GM21447 (cell line): ENCODE data around the gene TTC36.

Source experiments
- ATAC-seq: cut with Tn5 transposase; IDR thresholded peaks from one replicate; pipeline ENCODE4 v1.9.1; 2021; ENCODE audit not compliant: unreplicated experiment

The TTC36 gene

DNA sequence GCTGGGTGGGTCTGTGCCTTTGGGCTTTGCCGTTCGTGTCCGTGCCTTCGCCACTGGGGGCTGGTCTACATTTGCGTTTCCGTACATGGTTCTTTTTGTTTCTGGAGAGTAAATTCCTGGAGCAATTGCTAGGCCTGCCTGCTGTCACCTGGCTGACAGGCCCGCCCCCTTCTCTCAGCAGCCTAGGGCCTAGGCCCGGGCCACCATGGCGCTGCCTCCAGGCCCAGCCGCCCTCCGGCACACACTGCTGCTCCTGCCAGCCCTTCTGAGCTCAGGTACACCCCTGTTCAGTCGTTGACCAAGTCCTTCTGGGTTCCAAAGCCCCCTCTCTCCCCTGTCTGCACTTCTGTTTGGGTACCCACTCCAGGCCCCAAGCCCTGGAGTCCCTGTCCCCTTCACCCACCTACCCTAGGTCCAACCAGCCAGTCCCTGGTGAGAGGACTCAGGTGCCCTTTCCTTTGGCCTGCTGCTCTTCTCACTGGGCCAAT is 4.4 kb downstream of the TTC36 start:
- ATAC-seq, result no peak

DNA sequence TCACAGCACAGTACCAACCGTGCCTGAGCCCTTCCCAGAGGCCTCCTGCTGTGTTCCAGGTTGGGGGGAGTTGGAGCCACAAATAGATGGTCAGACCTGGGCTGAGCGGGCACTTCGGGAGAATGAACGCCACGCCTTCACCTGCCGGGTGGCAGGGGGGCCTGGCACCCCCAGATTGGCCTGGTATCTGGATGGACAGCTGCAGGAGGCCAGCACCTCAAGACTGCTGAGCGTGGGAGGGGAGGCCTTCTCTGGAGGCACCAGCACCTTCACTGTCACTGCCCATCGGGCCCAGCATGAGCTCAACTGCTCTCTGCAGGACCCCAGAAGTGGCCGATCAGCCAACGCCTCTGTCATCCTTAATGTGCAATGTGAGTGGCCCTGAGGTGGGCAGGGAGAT is 4.8 kb downstream of the TTC36 start:
- no peak for ATAC-seq

DNA sequence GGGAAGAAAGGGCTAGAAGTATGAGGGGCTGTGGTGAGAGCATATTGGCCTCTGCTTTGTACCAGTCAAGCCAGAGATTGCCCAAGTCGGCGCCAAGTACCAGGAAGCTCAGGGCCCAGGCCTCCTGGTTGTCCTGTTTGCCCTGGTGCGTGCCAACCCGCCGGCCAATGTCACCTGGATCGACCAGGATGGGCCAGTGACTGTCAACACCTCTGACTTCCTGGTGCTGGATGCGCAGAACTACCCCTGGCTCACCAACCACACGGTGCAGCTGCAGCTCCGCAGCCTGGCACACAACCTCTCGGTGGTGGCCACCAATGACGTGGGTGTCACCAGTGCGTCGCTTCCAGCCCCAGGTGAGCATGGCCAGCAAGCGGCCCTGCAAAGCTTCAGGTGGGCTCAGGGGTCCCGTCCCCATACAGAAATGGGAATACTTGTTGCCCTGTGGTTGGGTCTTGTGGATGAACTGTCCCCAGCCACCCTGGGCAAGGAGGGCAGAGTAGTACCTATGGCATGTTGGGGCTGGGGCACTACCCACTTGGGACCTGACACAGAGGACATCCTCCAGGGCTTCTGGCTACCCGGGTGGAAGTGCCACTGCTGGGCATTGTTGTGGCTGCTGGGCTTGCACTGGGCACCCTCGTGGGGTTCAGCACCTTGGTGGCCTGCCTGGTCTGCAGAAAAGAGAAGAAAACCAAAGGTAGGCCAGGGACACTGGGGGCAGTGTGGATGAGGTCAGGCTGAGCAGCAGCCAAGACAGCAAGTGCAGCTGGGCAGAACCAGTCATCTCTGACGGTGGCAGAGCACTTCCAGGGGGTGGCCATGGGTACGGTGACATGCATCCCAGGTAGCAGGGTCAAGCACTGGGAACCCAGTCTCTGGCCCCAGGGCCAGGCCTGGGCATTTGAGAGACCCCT is 5.8 kb downstream of the TTC36 start:
- ATAC-seq, result no peak

DNA sequence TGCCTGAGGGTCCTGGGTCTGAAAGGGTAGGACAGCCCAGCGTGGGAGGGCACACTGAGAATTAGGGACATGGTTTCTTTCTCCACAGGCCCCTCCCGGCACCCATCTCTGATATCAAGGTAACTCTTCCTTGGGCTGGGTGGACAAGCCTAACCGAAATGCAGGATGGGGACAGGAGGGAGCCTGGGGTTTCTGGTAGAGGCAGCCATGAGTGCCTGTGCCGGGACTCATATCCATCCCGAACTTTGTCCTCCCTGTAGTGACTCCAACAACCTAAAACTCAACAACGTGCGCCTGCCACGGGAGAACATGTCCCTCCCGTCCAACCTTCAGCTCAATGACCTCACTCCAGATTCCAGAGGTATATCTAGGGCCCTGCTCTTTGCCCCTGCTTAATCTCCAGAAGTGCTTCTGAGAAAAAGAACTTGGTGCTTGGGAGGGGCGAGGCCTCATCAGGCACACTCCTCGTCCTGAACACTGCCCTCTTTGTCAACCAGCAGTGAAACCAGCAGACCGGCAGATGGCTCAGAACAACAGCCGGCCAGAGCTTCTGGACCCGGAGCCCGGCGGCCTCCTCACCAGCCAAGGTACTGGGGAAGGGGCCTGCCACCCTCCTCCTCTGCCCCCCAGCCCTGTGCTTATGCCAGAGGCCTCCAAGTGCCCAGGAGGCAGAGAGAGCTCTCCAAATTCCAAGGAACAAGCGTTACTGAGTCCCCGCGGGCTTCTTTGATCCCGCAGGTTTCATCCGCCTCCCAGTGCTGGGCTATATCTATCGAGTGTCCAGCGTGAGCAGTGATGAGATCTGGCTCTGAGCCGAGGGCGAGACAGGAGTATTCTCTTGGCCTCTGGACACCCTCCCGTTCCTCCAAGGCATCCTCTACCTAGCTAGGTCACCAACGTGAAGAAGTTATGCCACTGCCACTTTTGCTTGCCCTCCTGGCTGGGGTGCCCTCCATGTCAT is 6.8 kb downstream of the TTC36 start:
- no peak for ATAC-seq

DNA sequence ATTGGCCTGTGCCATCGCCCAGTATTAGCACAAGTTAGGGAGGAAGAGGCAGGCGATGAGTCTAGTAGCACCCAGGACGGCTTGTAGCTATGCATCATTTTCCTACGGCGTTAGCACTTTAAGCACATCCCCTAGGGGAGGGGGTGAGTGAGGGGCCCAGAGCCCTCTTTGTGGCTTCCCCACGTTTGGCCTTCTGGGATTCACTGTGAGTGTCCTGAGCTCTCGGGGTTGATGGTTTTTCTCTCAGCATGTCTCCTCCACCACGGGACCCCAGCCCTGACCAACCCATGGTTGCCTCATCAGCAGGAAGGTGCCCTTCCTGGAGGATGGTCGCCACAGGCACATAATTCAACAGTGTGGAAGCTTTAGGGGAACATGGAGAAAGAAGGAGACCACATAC is 8.0 kb downstream of the TTC36 start:
- no peak for ATAC-seq

DNA sequence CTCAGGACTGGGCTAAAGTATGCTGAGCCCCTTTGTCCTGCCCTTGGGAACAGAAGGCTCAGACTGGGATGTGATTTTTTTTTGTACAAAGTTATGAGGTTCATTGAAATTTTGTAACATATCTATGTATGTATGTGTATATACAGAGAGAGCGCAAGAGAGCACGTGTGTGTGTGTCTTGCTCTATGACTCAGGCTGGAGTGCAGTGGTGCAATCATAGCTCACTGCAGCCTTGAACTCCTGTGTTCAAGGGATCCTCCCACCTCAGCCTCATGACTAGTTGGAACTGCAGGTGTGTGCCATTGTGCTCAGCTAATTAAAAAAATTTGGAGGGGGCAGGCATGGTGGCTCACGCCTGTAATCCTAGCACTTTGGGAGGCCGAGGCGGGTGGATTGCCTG is 9.5 kb downstream of the TTC36 start:
- no peak for ATAC-seq

DNA sequence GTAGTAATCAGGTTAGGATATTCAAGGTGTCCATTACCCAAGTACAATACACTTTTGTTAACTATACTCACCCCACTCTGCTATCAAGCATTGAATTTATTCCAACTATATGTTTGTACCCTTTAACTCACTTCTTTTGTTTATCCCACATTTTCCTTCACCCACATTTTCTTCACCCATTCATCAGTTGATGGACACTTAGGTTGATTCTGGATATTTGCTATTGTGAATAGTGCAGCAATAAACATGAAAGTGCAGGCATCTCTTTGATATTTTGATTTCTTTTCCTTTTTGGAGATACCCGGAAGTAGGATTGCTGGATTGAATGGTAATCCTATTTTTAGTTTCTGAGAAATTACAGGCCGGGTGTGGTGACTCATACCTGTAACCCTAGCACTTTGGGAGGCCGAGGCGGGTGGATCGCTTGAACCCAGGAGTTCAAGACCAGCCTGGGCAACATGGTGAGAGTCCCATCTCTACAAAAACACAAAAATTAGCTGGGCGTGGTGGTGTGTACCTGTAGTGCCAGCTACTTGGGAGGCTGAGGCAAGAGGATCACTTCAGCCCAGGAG is 10.2 kb downstream of the TTC36 start:
- no peak for ATAC-seq

DNA sequence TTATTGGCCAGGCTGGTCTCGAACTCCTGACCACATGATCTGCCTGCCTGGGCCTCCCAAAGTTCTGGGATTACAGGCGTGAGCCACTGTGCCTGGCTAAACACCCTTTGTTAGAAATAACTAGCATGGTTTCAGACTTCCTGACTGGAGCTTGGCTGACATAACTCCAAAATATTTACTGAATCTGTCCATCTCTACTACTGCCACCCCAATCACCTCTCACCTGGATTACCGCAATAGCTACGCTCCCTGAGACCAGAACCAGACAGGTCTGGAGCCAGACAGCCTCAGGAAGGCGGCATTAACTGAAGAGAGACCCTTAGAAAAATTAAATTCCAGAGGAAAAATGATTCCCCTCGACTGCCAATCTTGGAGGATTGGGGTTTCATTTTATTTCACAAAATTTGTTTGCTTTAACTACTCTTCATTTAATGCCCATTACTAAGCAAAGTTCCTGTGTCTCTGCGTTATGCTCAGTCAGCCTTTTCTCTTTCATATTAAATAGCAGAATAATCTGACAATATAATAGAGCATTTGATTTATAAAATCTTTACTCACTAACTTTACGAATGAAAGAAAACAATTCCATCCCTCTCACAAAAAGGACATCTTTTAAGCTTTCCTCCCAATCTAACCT is 16.9 kb downstream of the TTC36 start:
- ATAC-seq, result no peak

DNA sequence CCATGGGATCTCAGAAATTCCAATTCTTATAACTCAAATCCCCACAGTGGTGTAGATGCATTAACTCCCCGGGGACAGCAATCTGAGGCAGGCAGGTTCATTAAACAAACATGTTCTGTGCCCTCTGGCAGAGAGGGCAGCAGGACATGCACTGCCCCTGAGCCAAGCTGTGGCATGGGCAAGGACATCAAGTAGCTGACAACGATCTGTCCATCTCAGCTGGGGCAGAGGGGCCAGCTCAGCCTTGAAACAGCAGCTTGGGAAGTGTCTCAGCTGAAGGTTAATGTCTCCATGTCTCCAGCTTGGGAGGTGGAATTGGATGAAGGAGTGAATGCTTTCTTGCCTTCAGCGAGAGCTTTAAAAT is 17.4 kb downstream of the TTC36 start:
- ATAC-seq, result no peak

DNA sequence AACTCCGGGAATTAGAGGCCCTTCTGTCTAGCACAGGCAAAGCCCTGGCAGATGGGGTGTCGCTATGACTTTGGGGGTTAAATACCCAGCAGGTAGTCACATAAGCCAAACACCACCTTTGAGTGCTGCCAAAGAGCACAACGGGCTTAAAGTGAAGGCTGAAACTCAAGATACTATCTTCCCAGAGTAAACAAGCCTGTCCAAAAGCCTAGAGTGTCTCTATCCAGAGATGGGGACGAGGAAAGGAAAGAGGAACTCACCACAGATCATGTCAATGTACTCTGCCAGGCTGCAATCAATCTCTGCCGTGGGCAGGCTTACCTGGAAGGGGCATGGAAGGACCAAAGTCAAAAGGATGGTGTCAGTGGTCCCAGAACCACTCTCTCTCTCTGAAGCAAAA is 18.3 kb downstream of the TTC36 start:
- no peak for ATAC-seq

DNA sequence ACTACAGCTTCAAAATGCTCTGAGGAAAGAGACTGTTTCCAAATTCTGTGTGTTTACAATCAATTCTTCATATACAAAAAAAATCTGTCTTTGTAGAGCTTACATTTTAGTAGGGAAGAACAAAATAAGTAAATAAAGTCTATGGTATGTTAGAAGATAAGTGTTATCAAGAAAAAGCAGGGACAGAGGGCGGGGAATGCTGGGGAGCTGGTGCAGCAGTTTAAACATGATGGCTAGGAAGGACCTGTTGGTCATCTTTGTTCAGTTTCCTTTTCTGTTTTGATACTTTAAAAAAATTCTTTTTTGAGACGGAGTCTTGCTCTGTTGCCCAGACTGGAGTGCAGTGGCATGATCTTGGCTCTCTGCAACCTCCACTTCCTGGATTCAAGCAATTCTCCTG is 19.9 kb downstream of the TTC36 start:
- ATAC-seq, result no peak

DNA sequence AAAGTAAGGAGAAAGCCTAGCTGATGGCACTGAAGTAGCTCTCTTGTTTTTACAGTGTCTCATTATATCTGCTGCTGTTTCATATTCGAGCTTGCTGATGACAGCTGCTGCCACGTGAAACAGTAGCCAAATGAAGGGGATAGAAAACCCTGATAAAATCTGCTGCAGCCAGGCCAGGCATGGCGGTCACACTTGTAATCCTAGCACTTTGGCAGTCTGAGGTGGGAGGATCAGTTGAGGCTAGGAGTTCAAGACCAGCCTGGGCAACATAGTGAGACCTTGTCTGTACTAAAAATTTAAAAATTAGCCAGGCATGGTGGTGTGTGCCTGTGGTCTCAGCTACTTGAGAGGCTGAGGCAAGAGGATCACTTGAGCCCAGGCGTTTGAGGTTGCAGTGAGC is 25.1 kb downstream of the TTC36 start:
- ATAC-seq, result no peak

DNA sequence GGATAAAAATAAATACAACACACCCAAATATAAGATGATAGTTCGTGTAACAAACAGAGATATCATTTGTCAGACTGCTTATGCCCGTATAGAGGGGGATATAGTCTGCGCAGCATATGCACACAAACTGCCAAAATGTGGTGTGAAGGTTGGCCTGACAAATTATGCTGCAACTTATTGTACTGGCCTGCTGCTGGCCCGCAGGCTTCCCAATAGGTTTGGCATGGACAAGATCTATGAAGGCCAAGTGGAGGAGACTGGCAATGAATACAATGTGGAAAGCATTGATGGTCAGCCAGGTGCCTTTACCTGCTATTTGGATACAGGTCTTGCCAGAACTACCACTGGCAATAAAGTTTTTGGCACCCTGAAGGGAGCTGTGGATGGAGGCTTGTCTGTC is 33.5 kb downstream of the TTC36 start:
- ATAC-seq, result no peak

DNA sequence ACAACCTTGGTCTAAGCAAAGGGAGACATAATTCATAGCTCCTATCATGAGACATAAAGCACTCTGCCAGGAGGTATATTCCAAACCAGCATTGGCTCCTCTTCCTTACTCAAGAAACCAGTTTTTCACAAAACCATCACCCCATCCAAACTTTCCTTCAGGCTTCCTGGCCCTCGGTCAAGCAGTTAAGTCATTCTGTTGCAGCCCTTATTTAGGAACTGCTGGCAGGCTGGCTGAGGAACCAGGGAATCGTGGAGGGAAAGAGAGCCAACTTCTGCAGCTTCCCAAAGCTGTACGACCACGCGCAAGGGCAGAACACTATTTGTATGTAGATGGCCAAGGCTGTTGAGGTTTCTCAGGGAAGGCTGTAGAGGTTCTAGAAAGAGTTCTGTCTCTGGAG is 37.8 kb downstream of the TTC36 start:
- no peak for ATAC-seq

DNA sequence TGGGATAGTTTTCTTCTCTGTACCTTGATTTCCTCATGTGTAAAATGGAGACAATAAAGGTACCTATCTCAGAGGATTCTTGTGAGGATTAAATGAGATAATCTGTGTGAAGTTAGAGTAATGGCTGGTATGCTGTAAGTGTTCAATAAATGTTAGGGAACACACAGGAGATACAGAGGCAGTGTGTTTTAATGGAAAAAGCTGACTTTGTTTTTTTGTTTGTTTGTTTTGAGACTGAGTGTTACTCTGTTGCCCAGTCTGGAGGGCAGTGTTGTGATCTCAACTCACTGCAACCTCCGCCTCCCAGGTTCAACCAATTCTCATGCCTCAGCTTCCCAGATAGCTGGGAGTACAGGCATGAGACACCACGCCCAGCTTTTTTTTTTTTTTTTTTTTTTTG is 42.4 kb downstream of the TTC36 start:
- ATAC-seq, result no peak

DNA sequence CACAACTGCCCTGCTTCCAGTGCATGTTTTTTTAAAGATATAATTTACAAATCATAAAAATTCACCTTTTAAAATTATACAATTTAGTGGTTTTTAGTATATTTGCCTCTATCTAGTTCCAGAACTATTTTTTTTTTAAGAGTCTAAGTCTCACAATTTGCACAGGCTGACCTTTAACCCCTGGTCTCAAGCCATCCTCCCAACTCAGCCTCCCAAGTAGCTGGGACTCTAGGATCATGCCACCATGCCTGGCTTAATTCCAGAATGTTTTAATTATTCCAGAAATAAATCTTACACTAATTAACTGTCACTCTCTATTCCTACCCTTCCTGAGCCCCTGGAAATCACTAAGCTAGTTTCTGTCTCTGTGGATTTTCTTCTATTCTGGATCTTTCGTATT is 43.5 kb downstream of the TTC36 start:
- ATAC-seq, result no peak

DNA sequence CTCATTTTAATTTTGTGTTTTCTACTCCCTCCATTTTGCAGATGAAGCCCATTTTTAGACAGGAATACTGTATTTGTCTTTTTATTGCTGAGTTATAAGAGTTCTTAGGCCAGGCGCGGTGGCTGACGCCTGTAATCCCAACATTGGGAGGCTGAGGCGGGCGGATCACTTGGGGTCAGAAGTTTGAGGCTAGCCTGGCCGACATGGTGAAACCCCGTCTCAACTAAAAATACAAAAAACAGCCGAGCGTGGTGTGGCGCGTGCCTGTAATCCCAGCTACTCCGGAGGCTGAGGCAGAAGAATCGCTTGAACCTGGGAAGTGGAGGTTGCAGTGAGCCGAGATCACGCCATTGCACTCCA is 44.4 kb downstream of the TTC36 start:
- peak; percentile 15 for ATAC-seq

DNA sequence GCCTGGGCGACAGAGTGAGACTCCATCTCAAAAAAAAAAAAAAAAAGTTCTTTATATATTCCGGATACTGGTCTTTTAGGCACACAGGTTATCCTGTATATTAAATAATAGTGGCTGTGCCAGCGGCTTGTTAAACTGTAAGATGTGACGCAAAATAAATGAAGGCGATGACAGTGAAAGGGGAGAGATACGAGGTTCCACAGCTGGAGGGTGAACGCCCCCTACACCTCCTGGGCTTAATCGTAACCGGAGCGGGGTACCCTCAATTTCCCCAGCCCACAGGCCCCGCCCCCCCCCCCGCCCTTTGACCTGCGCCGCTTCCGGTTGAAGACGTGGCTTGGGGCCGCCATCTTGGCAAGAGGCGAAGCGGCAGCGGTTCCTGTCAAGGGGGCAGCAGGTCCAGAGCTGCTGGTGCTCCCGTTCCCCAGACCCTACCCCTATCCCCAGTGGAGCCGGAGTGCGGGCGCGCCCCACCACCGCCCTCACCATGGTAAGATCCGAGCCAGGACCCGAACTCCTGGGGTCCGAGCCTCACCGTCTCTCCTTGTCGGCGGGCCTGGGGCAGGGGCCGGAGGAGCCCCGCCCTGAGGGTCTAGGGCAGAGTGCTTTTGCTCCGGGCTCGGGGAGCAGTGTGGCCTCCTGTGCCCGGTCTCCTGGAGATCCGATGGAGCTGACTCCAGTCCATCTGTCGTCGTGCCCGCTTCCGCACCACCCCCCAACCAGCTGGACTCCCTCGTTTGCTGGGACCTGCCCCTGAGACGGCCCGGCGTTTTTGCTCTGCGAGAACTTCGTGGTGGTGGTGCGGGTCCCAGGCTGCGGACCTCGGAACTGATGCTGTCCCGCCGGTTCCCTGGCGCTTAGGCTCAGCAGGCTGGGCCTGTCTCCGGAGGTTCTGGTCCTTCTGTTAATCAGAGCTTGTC is 45.0 kb downstream of the TTC36 start, which contains the start of gene ARCN1:
TSS of gene ARCN1 (plus strand) at position 349 of the 920 bp plus-strand sequence. CDS start at position 488, 139 bp downstream.
- ATAC-seq, result peak; percentile 66

DNA sequence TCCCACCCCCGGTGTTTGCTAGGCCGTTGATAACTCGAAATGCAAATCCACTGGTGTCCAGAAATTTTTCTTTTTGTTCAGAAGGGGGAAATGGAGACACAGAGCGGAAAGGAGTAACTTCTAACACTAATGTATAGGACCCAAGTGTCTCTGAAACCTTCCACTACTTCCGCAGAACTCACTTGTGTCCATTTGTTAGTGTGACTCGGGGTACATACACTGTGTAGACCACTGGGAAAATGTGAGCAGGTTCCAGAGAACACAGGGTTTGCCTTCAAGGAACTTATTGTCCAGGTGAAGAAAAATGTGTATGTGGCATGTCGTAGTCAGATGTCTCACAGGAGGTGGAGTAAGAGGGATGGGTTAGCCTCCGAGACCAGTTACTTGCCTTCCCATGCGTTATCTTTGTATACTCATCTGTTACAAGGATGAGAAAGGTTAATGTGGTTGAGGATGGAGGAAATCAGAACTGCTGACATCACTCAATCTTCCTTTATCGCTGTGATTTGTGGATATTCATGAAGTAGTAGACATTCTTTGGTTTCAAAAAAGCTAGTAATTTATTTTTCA is 45.8 kb downstream of the TTC36 start:
- peak; percentile 34 for ATAC-seq

DNA sequence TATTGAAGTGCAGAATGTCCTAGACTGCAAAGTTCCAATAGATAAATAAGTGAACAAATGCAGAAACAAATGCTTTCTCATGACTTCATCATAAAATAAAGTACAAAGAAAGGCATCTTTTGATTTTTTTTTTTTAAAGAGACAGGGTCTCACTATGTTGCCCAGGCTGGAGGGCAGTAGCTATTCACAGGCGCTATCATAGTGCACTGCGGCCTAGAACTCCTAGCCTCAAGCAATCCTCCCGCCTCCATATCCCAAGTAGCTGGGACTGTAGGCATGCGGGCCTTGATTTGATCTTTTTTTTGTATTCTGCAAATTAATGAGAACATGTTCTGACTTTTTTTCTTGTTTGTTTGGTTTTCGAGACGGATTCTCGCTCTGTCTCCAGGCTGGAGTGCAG is 47.4 kb downstream of the TTC36 start:
- no peak for ATAC-seq
